HepG2 (cell line): ENCODE results near the gene WDR19. TPM values are rescaled to one million over a fixed set of nuclear protein-coding genes. Genes with fewer than 3 reads are reported as not detected.

Source experiments
- BORCS8-MEF2B ChIP-seq: sonication (generic); formaldehyde crosslinking; IDR thresholded peaks from 2 replicates; pipeline ENCODE4 v1.8.0; 2022; ENCODE audit warnings: mild to moderate bottlenecking, missing genetic modification reagents
- FLYWCH1 ChIP-seq: sonication (generic); formaldehyde crosslinking; IDR thresholded peaks from 2 replicates; pipeline ENCODE4 v1.8.1; 2023; ENCODE audit warnings: mild to moderate bottlenecking, missing genetic modification reagents
- GABPA ChIP-seq, 2 experiments: IDR thresholded peaks; 2 replicates each; pipeline ENCODE4 v1.6.1; 2011 to 2016; ENCODE audit warnings: low read depth in 2 of 2, low read length in 1 of 2, missing biosample characterization in 1 of 2, missing genetic modification characterization in 1 of 2
- HDAC2 ChIP-seq: sonication (generic); formaldehyde crosslinking; IDR thresholded peaks from 2 replicates; pipeline ENCODE4 v1.4.0; 2020; ENCODE audit warnings: missing genetic modification reagents
- HNF1A ChIP-seq, 2 experiments: sonication (generic) in 1 of 2; formaldehyde crosslinking in 1 of 2; IDR thresholded peaks; 2 replicates each; pipeline versions ENCODE4 v1.4.0 to v1.6.1; 2016 to 2020; ENCODE audit warnings: borderline replicate concordance in 1 of 2, low read depth in 1 of 2, mild to moderate bottlenecking in 1 of 2, missing genetic modification reagents in 1 of 2
- MLLT10 ChIP-seq: sonication (generic); formaldehyde crosslinking; IDR thresholded peaks from 2 replicates; pipeline ENCODE4 v1.4.0; 2020; ENCODE audit warnings: missing genetic modification reagents
- MTA1 ChIP-seq: sonication (generic); formaldehyde crosslinking; IDR thresholded peaks from 2 replicates; pipeline ENCODE4 v1.4.0; 2020; ENCODE audit warnings: missing genetic modification reagents, mild to moderate bottlenecking, borderline replicate concordance
- MTA3 ChIP-seq: sonication (generic); formaldehyde crosslinking; IDR thresholded peaks from 2 replicates; pipeline ENCODE4 v1.4.0; 2020; ENCODE audit warnings: missing genetic modification reagents
- NR2F6 ChIP-seq, 2 experiments: IDR thresholded peaks; 2 replicates each; pipeline ENCODE4 v1.6.1; 2016; ENCODE audit warnings: antibody characterized with exemption in 1 of 2, mild to moderate bottlenecking in 1 of 2
- SMYD3 ChIP-seq: sonication (generic); formaldehyde crosslinking; IDR thresholded peaks from 2 replicates; pipeline ENCODE4 v1.8.1; 2023; ENCODE audit warnings: mild to moderate bottlenecking, missing genetic modification reagents
- SNAI1 ChIP-seq: sonication (generic); formaldehyde crosslinking; IDR thresholded peaks from 2 replicates; pipeline ENCODE4 v1.5.0; 2020; ENCODE audit warnings: mild to moderate bottlenecking, missing genetic modification reagents, borderline replicate concordance
- TBX2 ChIP-seq: sonication (generic); formaldehyde crosslinking; IDR thresholded peaks from 2 replicates; pipeline ENCODE4 v1.5.0; 2020; ENCODE audit warnings: missing genetic modification reagents, mild to moderate bottlenecking, borderline replicate concordance
- ZBTB42 ChIP-seq: sonication (generic); formaldehyde crosslinking; IDR thresholded peaks from 2 replicates; pipeline ENCODE4 v1.5.0; 2020; ENCODE audit warnings: mild to moderate bottlenecking, missing genetic modification reagents
- ZBTB44 ChIP-seq: sonication (generic); formaldehyde crosslinking; IDR thresholded peaks from 2 replicates; pipeline ENCODE4 v1.4.0; 2020; ENCODE audit warnings: missing genetic modification reagents
- ZFP1 ChIP-seq: IDR thresholded peaks from 2 replicates; pipeline ENCODE4 v1.6.1; 2016
- ZNF234 ChIP-seq: sonication (generic); formaldehyde crosslinking; conservative IDR thresholded peaks from 2 replicates; pipeline ENCODE4 v1.5.1; 2020; ENCODE audit warnings: mild to moderate bottlenecking, missing genetic modification reagents
- ZNF317 ChIP-seq: sonication (generic); formaldehyde crosslinking; IDR thresholded peaks from 2 replicates; pipeline ENCODE4 v1.5.0; 2020; ENCODE audit warnings: mild to moderate bottlenecking, missing genetic modification reagents
- ZNF510 ChIP-seq: sonication (generic); formaldehyde crosslinking; IDR thresholded peaks from 2 replicates; pipeline ENCODE4 v1.4.0; 2020; ENCODE audit warnings: low read depth, mild to moderate bottlenecking, missing genetic modification reagents
- ZNF546 ChIP-seq: sonication (generic); formaldehyde crosslinking; conservative IDR thresholded peaks from 2 replicates; pipeline ENCODE4 v1.8.1; 2023; ENCODE audit warnings: mild to moderate bottlenecking, missing genetic modification reagents
- ZNF558 ChIP-seq: sonication (generic); formaldehyde crosslinking; IDR thresholded peaks from 2 replicates; pipeline ENCODE4 v1.9.0; 2022; ENCODE audit warnings: mild to moderate bottlenecking, missing genetic modification reagents, borderline replicate concordance
- ZNF652 ChIP-seq: IDR thresholded peaks from 2 replicates; pipeline ENCODE4 v1.6.1; 2016; ENCODE audit warnings: low read depth, borderline replicate concordance
- ZNF773 ChIP-seq: sonication (generic); formaldehyde crosslinking; IDR thresholded peaks from 2 replicates; pipeline ENCODE4 v1.4.0; 2020; ENCODE audit warnings: missing genetic modification reagents, borderline replicate concordance
- ZNF781 ChIP-seq: sonication (generic); formaldehyde crosslinking; IDR thresholded peaks from 2 replicates; pipeline ENCODE4 v1.5.1; 2020; ENCODE audit warnings: borderline replicate concordance, mild to moderate bottlenecking, missing genetic modification reagents; ENCODE audit errors: not compliant biosample characterization
- polyA plus RNA-seq, 8 experiments: library from polyadenylated mRNA; depleted of rRNA in 3 of 8; stranded (reverse) in 7 of 8; unstranded in 1 of 8; fragments of >200 nt; fragmentation: Illumina TruSeq in 4 of 8; extraction: Trizol in 4 of 8; gene quantifications; 2 replicates each; pipeline versions ENCODE4 v1.2.1 to v1.2.3, GENCODE V29; 2011 to 2016; ENCODE audit warnings: low read depth in 4 of 8, missing spikeins in 1 of 8, mixed read lengths in 1 of 8; ENCODE audit not compliant: insufficient read depth in 1 of 8
- total RNA-seq, 5 experiments: library from RNA; depleted of rRNA; stranded (reverse); fragments of >200 nt; fragmentation: Illumina TruSeq; extraction: Trizol; gene quantifications; 2 replicates each; pipeline ENCODE4 v1.2.3, GENCODE V29; 2016; ENCODE audit warnings: low read depth in 1 of 5
- TF ChIP-seq, protein P1 (sequence below): sonication (generic); formaldehyde crosslinking; conservative IDR thresholded peaks from 2 replicates; pipeline ENCODE4 v1.5.0; 2020; ENCODE audit warnings: missing genetic modification reagents

The WDR19 gene
- total and polyA plus RNA-seq, 2 of the 13 experiments (the other 11 are each of a cell fraction or from before 2014, with no cell fraction given): 22.9 to 34.1 TPM

DNA sequence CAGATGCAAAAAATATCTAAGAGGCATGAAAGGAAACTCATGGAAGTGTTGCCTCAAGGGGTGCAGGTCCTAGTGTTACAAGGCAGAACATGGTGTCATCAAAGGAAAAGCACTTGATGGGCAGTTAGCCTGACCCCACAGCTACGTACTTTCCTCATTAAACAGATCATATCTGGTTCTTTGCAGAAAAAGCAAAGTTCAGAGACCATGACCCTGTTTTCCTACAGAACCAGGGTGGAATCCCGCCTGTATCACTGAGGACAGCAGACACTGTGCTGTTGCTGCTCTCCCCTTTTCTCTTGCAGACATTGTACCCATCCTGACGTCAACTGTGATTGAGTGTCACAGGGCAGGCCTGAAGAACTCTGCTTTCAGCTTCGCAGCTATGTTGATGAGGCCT lies 92.2 kb downstream of the WDR19 start (continued):
- TF ChIP-seq ZNF510 (CRISPR knock-in tag) (no peak), HNF1A (IDR thresholded peaks at IDR 0.05; ENCODE audit: low read depth) (no peak), HNF1A (CRISPR knock-in tag; IDR thresholded peaks at IDR 0.05; ENCODE audit: borderline replicate concordance) (no peak), ZNF546 (CRISPR knock-in tag) (no peak), ZBTB44 (CRISPR knock-in tag) (no peak), ZNF773 (CRISPR knock-in tag) (no peak), MLLT10 (CRISPR knock-in tag) (no peak), ZFP1 (CRISPR knock-in tag) (no peak), FLYWCH1 (CRISPR knock-in tag) (no peak), TBX2 (peak; percentile 69; the same call in 1 of the 2 replicates), ZBTB42 (CRISPR knock-in tag) (no peak), BORCS8-MEF2B (no peak), SMYD3 (no peak), ZNF317 (peak; percentile 93), NR2F6 (IDR thresholded peaks at IDR 0.05) (peak; percentile 61), NR2F6 (CRISPR knock-in tag; IDR thresholded peaks at IDR 0.05) (peak; percentile 77), HDAC2 (CRISPR knock-in tag) (peak; percentile 62; the same call in 1 of the 2 replicates), SNAI1 (CRISPR knock-in tag) (no peak), ZNF234 (CRISPR knock-in tag) (no peak), MTA3 (CRISPR knock-in tag) (no peak), GABPA (IDR thresholded peaks at IDR 0.05; ENCODE audit: low read depth, low read length) (no peak), GABPA (CRISPR knock-in tag; IDR thresholded peaks at IDR 0.05; ENCODE audit: low read depth) (no peak), ZNF781 (no peak), ZNF652 (CRISPR knock-in tag) (no peak), MTA1 (CRISPR knock-in tag) (0 out of 2 replicates have a peak, but pooled peaks have one; percentile 21), ZNF558 (no peak)
- TF ChIP-seq, protein P1, sequence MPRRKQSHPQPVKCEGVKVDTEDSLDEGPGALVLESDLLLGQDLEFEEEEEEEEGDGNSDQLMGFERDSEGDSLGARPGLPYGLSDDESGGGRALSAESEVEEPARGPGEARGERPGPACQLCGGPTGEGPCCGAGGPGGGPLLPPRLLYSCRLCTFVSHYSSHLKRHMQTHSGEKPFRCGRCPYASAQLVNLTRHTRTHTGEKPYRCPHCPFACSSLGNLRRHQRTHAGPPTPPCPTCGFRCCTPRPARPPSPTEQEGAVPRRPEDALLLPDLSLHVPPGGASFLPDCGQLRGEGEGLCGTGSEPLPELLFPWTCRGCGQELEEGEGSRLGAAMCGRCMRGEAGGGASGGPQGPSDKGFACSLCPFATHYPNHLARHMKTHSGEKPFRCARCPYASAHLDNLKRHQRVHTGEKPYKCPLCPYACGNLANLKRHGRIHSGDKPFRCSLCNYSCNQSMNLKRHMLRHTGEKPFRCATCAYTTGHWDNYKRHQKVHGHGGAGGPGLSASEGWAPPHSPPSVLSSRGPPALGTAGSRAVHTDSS (CRISPR knock-in tag): no peak
